Jurkat, Clone E6-1 (cell line): Measurements from ENCODE around the gene SNX11.

Source experiments
- DNase-seq: peaks from one replicate; pipeline ENCODE4 v3.0.0-alpha.2; 2011; ENCODE audit warnings: low read depth, low spot score
- H3K4me3 ChIP-seq: 2 replicates; pipeline ENCODE4 v1.5.1; 2011; ENCODE audit warnings: mild to moderate bottlenecking, low read length, control low read depth, moderate library complexity

Gene SNX11

DNA sequence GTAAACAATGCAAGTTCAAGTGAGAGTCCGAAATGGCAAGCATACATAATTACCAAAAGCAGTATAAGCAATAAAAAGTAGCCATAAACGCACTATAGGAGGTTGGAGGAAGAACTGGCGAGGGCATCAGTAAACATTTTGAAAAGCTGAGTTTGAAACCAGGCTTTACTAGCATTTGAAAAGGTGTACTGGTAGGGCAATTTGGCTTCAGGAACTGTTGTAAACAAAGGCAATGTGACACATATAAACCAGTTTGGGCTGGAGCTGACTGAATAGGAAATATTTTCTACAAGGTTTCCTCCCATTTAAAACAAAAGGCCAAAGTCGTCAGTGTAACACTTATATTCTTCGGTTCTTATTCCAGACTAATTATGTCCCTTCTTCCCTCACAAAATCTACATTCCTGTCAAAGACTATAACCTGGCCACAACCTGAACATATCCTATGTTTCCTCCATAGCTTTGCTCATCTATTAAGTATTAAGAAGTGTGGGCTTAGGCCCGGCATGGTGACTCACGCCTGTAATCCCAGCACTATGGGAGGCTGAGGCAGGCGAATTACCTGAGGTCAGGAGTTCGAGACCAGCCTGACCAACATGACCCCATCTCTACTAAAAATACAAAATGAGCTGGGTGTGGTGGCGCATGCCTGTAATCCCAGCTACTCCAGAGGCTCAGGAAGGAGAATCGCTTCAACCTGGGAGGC is 14.1 kb upstream of the SNX11 start:
- no peak overlapping the region for H3K4me3 ChIP-seq

GRCh38 chr17:48095611-48096010 is 12.0 kb upstream of the SNX11 start:
- no peak overlapping the region for H3K4me3 ChIP-seq
- DNase-seq, result no peak

More for the DNA sequence above, 14.1 kb upstream of the SNX11 start:
- no peak for DNase-seq

GRCh38 chr17:48100160-48100559 is 7.4 kb upstream of the SNX11 start:
- DNase-seq, result no peak
- H3K4me3 ChIP-seq, result peak overlapping the region; percentile 82

GRCh38 chr17:48100591-48101011 is 7.0 kb upstream of the SNX11 start:
- peak overlapping the region; percentile 82 for H3K4me3 ChIP-seq
- DNase-seq, result no peak

DNA sequence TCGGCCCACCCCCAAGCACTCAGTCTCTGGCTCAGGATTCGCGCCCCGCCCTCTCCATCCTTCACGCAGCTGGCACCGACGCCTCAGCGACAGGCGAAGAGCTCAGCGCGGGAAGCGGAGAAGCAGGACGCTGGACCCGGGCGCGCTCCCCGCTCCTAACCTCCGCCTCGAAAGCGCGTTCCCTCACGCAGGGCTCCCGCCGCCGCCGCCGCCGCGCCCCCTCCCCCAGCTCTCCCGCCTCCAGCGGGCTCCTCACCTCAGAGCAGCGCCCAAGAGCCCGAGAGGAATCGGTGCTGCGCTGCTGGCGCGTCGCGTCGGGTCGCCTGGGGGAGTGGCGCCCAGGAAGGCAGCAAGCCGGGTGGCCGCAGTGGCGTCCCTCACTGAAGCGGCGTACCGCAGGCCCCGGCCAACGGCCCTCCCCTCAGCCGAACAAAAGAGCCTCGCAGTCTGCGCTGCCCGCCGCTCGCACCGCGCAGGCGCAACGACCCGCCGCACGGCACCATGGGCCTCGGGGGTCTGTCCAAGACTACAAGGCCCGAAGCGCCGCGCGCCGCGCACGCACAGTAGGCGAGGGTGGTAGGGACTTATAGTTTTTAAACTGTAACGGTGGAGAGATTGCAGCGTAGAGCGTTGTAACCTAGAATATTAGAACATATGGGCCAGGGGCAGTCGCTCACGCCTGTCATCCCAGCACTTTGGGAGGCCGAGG is 6.4 kb upstream of the SNX11 start, which contains the start of gene CBX1:
Gene CBX1 (minus strand): TSS at position 467 of the 709 bp plus-strand sequence. CDS start 24,474 bp downstream, outside the sequence.
- DNase-seq, result peak; percentile 93
- peak within 1 kb of the TSS; percentile 82 for H3K4me3 ChIP-seq

GRCh38 chr17:48102043-48102750 is 5.4 kb upstream of the SNX11 start:
- no peak overlapping the region; the same call in 1 of the 2 replicates for H3K4me3 ChIP-seq
- DNase-seq, result no peak

GRCh38 chr17:48102798-48103715 is 4.5 kb upstream of the SNX11 start:
- DNase-seq, result no peak
- no peak overlapping the region for H3K4me3 ChIP-seq

- no peak overlapping the region for H3K4me3 ChIP-seq
- no peak for DNase-seq
These were observed 3.1 kb upstream of the SNX11 start for GRCh38 chr17:48104440-48104839.

DNA sequence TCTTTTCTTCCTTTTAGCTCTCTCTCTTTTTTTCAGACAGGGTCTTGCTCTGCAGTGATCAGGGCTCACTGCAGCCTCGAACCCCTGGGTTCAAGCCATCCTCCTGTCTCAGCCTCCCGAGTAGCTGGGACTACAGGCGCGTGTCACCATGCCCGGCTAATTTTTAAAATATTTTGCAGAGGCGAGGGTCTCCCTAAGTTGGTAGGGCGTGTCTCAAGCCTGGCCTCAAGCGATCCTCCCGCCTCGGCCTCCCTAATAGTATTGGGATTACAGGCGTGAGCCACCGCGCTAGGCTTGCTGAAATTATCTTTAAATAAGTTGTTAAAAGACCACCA is 797 bp upstream of the SNX11 start:
- no peak for DNase-seq
- H3K4me3 ChIP-seq, result peak overlapping the region; percentile 66

- no peak overlapping the region for H3K4me3 ChIP-seq
These were observed 3.2 kb downstream of the SNX11 start for GRCh38 chr17:48110761-48111160.

GRCh38 chr17:48111937-48112241 is 4.3 kb downstream of the SNX11 start:
- DNase-seq, result no peak
- no peak overlapping the region for H3K4me3 ChIP-seq

More at GRCh38 chr17:48110761-48111160, 3.2 kb downstream of the SNX11 start:
- no peak for DNase-seq

DNA sequence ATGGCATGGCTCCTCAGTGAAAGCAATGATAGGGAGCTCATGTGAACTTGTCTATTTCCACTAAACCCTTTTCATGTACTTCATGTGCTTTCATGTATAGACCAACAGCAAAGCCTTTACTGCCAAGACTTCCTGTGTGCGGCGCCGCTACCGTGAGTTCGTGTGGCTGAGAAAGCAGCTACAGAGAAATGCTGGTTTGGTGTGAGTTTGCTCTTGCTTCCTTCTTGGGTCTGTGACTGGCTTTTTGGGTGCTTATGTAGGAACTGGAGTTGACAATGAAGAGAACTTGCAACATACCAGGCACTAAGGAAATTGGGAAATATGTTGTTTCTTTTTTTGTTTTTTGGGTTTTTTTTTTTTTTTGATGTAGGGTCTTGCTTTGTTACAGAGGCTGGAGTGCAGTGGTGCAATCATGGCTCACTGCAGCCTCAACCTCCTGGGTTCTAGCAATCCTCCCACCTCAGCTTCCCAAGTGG is 5.7 kb downstream of the SNX11 start:
- no peak overlapping the region for H3K4me3 ChIP-seq
- peak; percentile 86 for DNase-seq

GRCh38 chr17:48121923-48122664 is 14.5 kb downstream of the SNX11 start:
- no peak overlapping the region for H3K4me3 ChIP-seq
- no peak for DNase-seq

DNA sequence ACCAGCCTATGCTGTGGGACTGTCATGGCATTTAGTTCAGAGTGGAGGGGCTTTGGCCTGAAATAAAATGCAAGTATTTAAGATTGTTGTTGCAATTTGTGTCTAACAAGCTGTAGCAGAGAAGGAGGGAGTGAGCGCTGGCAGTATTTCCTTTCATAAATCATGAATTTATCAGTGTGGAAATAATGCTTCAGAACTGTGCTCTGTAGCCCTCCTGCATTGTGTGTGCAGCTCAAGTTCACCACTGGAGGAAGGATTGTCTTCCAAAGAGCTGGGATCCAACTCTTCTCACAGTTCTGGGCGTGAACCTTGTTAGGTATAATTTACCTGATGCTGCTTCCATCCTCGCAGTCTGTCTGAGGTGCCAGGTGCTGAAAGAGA is 15.1 kb downstream of the SNX11 start:
- no peak for DNase-seq

GRCh38 chr17:48123111-48123510 is 15.5 kb downstream of the SNX11 start:
- DNase-seq, result no peak
- no peak overlapping the region for H3K4me3 ChIP-seq

More for the DNA sequence above, 15.1 kb downstream of the SNX11 start:
- H3K4me3 ChIP-seq, result no peak overlapping the region

- no peak overlapping the region for H3K4me3 ChIP-seq
These were observed 16.3 kb downstream of the SNX11 start for GRCh38 chr17:48123776-48124388.

GRCh38 chr17:48125829-48126531 is 18.4 kb downstream of the SNX11 start:
- no peak for DNase-seq
- H3K4me3 ChIP-seq, result no peak overlapping the region

More at GRCh38 chr17:48123776-48124388, 16.3 kb downstream of the SNX11 start:
- no peak for DNase-seq

GRCh38 chr17:48126532-48126850 is 18.9 kb downstream of the SNX11 start:
- no peak for DNase-seq
- H3K4me3 ChIP-seq, result no peak overlapping the region
